IPS-18c (cell line): Measurements from ENCODE around the gene KRTAP10-10.
"Not testable (repeated sequence)": the region's sequence is repeated elsewhere in the genome, so short reads cannot be mapped to it uniquely, and the experiment has no call there.

Source experiments
- H3K4me3 ChIP-seq: 2 replicates; pipeline ENCODE4 v1.7.0; 2013; ENCODE audit warnings: low read depth, mild to moderate bottlenecking, low read length, moderate library complexity; ENCODE audit not compliant: insufficient read depth
- H3K9me3 ChIP-seq: one replicate; pipeline ENCODE4 v1.6.1; 2013; ENCODE audit warnings: mild to moderate bottlenecking, low read length, moderate library complexity; ENCODE audit not compliant: control insufficient read depth, insufficient read depth

Gene KRTAP10-10

GRCh38 chr21:44637851-44638348, 744 bp downstream of the KRTAP10-10 start:
- H3K4me3 ChIP-seq, result not testable (repeated sequence)

GRCh38 chr21:44638506-44639330, 1.6 kb downstream of the KRTAP10-10 start:
- H3K9me3 ChIP-seq, H3K4me3 ChIP-seq: not testable (repeated sequence)

More at GRCh38 chr21:44637851-44638348, 744 bp downstream of the KRTAP10-10 start:
- H3K9me3 ChIP-seq, result not testable (repeated sequence)

- Histone ChIP-seq H3K9me3 (no peaks in the 10 kb centered on the region), H3K4me3 (no peak overlapping the region)
These were observed 2.1 kb downstream of the KRTAP10-10 start for GRCh38 chr21:44639331-44639655.

GRCh38 chr21:44640761-44641160, 3.6 kb downstream of the KRTAP10-10 start:
- H3K4me3 ChIP-seq, result no peak overlapping the region
- H3K9me3 ChIP-seq, result no peaks in the 10 kb centered on the region

- H3K9me3 ChIP-seq, result peaks cover 2% of the 10 kb centered on the region
- no peak overlapping the region for H3K4me3 ChIP-seq
These were observed 6.7 kb downstream of the KRTAP10-10 start for GRCh38 chr21:44643741-44644310.

GRCh38 chr21:44644878-44645277, 7.7 kb downstream of the KRTAP10-10 start:
- H3K4me3 ChIP-seq, result no peak overlapping the region
- H3K9me3 ChIP-seq, result peaks cover 2% of the 10 kb centered on the region

GRCh38 chr21:44646366-44647221, 9.4 kb downstream of the KRTAP10-10 start, which contains the start of gene KRTAP10-11:
Gene KRTAP10-11, plus strand, starts transcription at chr21:44646414. Its CDS starts 45 bp downstream, at chr21:44646459.
- not testable (repeated sequence) for H3K9me3 ChIP-seq, H3K4me3 ChIP-seq

- no peak overlapping the region for H3K4me3 ChIP-seq
- H3K9me3 ChIP-seq, result peaks cover 2% of the 10 kb centered on the region
These were observed 10.0 kb downstream of the KRTAP10-10 start for GRCh38 chr21:44647222-44647552.

- H3K9me3 ChIP-seq, result peaks cover 2% of the 10 kb centered on the region
These were observed 11.6 kb downstream of the KRTAP10-10 start for GRCh38 chr21:44648557-44649311.

GRCh38 chr21:44649521-44650100, 12.5 kb downstream of the KRTAP10-10 start:
- Histone ChIP-seq H3K9me3 (peaks cover 2% of the 10 kb centered on the region), H3K4me3 (no peak overlapping the region)

More at GRCh38 chr21:44648557-44649311, 11.6 kb downstream of the KRTAP10-10 start:
- H3K4me3 ChIP-seq, result no peak overlapping the region

GRCh38 chr21:44650265-44650972, 13.3 kb downstream of the KRTAP10-10 start:
- Histone ChIP-seq H3K4me3 (no peak overlapping the region), H3K9me3 (peaks cover 2% of the 10 kb centered on the region)

GRCh38 chr21:44650973-44651675, 14.0 kb downstream of the KRTAP10-10 start:
- H3K9me3 ChIP-seq, result peaks cover 2% of the 10 kb centered on the region
- no peak overlapping the region for H3K4me3 ChIP-seq

GRCh38 chr21:44653123-44653522, 16.0 kb downstream of the KRTAP10-10 start:
- Histone ChIP-seq H3K9me3 (no peaks in the 10 kb centered on the region), H3K4me3 (no peak overlapping the region)

- no peak overlapping the region for H3K4me3 ChIP-seq
- H3K9me3 ChIP-seq, result no peaks in the 10 kb centered on the region
These were observed 16.8 kb downstream of the KRTAP10-10 start for GRCh38 chr21:44653656-44654575.
